ENCODE data around the gene HGS.

HGS gene

GRCh38 chr17:81687770-81688541 lies 4.1 kb downstream of the HGS start:
- no peak for DNase-seq

GRCh38 chr17:81688616-81689015 lies 4.8 kb downstream of the HGS start:
- DNase-seq, result no peak

- no peak for DNase-seq
These were observed 6.3 kb downstream of the HGS start for GRCh38 chr17:81690066-81690465.

GRCh38 chr17:81690549-81690948 lies 6.7 kb downstream of the HGS start:
- no peak for DNase-seq

- no peak for DNase-seq
These were observed 7.4 kb downstream of the HGS start for GRCh38 chr17:81691196-81691595.

GRCh38 chr17:81691608-81692007 lies 7.8 kb downstream of the HGS start:
- DNase-seq, result no peak

GRCh38 chr17:81693509-81694210 lies 9.8 kb downstream of the HGS start:
- DNase-seq, result no peak

GRCh38 chr17:81694810-81695209 lies 11.0 kb downstream of the HGS start:
- DNase-seq, result no peak

GRCh38 chr17:81695211-81695610 lies 11.4 kb downstream of the HGS start:
- no peak for DNase-seq

- no peak for DNase-seq
These were observed 12.0 kb downstream of the HGS start for GRCh38 chr17:81695801-81696200.

- DNase-seq, result no peak
These were observed 12.6 kb downstream of the HGS start for GRCh38 chr17:81696218-81696941.

- DNase-seq, result no peak
These were observed 13.6 kb downstream of the HGS start for GRCh38 chr17:81697261-81698044.

- no peak for DNase-seq
These were observed 16.8 kb downstream of the HGS start for GRCh38 chr17:81700353-81701287.

GRCh38 chr17:81701288-81702071 lies 17.7 kb downstream of the HGS start:
- DNase-seq, result no peak

GRCh38 chr17:81702934-81703746 lies 19.3 kb downstream of the HGS start, which contains the start of gene MRPL12:
Gene MRPL12 (plus strand): TSS chr17:81703367. CDS start chr17:81703502, 135 bp downstream.
- peak; percentile 93 for DNase-seq

- DNase-seq, result no peak
These were observed 20.2 kb downstream of the HGS start for GRCh38 chr17:81703747-81704654.

- DNase-seq, result no peak
These were observed 21.9 kb downstream of the HGS start for GRCh38 chr17:81705518-81706231.

GRCh38 chr17:81706232-81706611 lies 22.4 kb downstream of the HGS start:
- no peak for DNase-seq

Data from right forelimb (tissue), 1 donor.